HG03520 (cell line): Measurements from ENCODE around the gene EFCAB6.

Experiments
- ATAC-seq: cut with Tn5 transposase; IDR thresholded peaks from one replicate; pipeline ENCODE4 v1.9.1; 2021; ENCODE audit warnings: mild to moderate bottlenecking, moderate library complexity; ENCODE audit not compliant: unreplicated experiment

EFCAB6 gene

DNA sequence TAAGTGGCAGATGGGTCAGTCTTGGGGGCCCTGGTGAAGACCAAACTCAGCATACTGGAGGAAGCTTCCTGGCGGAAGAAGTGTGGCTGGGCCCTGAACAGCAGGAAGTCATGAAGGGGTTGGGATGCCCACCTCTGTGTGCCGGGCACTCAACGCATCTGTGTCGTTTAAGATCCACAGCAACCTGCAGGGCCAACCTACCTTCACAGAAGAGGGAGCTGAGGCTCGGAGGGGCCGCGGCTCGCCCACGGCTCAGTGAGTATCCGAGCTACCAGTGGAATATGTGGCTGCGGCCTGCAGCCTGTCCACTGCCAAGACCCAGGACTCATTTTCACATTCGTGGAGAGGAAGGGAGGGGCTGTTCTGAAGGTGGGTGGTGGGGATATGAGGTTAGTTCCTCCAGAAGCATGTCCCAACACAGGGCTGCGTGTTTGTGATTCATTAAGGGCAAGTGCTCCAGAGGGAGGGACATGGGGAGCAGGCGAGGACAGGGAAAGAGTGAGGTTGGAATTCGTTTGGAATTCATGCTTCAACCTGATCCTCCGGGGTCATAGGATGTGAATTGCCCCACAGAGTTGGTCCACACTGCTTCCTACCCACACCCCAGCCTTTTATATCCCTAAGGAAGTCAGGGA is 300.7 kb downstream of the EFCAB6 start:
- no peak for ATAC-seq

- no peak for ATAC-seq
Observed at GRCh38 chr22:43510281-43511070, 301.6 kb downstream of the EFCAB6 start.

- ATAC-seq: no peak
Observed at GRCh38 chr22:43509337-43509736, 302.8 kb downstream of the EFCAB6 start.

- no peak for ATAC-seq
Observed at GRCh38 chr22:43508489-43508888, 303.6 kb downstream of the EFCAB6 start.

DNA sequence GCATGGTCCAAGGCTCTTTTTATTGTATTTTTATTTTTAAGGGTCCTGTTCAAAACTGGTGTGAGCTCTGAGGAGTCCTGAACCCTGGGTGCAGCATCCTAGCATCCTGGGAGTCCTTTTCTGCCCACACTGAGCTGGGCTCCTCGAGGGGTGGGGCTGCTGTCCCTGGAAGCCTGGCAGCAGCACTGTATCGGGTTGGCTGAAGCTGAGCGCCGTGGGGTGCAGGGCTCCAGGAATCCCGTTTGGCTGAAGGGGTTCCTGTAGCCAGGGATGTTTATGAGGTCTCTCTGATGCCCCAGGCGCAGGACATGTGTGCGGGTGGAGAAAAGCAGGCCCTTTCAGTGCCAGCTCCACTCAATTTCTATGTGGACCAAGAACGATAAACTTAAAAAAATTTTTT is 304.9 kb downstream of the EFCAB6 start:
- no peak for ATAC-seq

DNA sequence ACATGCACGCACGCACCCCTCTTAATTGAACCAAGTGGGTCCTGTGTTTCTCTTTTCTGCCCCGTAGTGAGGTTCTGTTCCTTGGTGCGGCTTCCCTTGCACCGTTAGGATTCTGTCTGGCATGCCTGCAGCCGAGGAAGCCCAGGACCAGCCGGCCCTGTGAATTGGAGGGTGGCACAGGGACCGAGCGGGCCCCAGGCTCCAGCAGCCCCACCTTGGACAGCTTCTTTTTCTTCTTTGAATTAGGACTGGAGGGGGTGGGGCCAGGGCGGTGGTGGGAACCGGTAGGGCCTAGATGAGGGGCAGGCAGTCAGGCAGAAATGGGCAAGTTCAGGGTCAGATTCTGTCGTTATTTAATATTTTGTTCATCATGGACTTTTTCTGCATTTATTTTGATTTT is 305.6 kb downstream of the EFCAB6 start:
- ATAC-seq: no peak

- ATAC-seq: no peak
Observed at GRCh38 chr22:43505896-43506295, 306.2 kb downstream of the EFCAB6 start.

DNA sequence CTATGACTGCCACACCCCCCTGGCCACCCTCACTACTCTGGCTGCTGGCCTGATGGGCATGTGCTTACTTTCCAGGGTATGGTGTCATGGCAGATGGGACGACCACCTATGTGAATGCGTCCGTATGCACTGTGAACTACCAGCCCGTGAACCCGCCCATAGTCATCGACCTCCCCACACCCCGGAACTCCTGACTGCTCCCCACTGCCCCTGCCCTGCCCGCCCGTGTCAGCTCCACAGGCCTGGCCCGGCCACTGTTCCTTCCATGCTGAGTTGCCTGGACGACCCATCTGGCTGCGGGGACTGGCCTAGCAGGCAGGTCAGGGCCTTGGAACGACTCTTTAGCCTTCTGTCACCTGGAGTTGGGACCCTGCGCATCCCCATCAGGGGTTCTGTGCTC is 306.7 kb downstream of the EFCAB6 start:
- no peak for ATAC-seq

- no peak for ATAC-seq
Observed at GRCh38 chr22:43504666-43505261, 307.3 kb downstream of the EFCAB6 start.

DNA sequence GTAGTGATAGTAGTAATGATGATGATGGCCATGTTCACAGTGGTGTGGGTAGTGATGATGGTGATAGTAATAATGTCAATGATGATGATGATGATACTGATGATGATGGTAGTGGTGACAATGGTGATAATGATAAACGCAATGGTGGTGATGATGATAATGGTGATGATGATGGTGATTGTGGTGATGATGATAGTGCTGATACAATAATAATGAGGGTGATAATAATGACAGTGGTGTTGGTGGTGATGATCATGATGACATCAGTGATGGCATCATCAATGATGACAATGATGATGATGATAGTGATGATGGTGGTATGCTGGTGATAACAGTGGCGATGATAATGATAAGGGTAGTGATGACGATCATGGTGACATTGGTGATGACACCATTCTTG is 308.0 kb downstream of the EFCAB6 start:
- no peak for ATAC-seq

DNA sequence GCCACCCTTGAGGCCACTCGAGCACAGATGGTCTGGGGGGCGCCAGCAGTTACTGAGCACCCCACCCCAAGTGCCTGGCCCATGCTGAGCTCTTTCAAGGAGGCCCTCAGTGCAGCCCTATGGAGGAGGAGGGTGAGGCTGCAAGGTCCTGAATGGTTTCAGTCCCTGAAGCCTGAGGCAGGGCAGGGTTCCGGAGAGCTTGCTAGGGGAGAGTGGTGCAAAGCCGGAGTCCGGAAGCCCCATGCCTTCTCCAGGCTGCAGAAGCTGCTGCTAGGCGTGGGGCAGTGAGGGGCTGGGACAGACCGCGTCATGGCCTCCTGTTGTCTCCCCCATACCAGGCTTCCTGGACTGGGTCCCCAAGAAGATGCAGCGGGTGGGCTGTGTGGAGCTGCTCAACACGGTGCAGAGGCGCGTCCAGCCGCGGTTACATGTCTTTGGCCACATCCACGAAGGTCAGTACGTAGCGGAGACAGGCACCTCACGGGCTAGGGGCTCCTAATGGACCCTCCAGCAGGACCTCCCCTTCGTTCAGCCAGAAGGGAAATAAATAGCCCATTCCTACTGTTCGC is 309.7 kb downstream of the EFCAB6 start:
- no peak for ATAC-seq

GRCh38 chr22:43501878-43502277 is 310.2 kb downstream of the EFCAB6 start:
- no peak for ATAC-seq

DNA sequence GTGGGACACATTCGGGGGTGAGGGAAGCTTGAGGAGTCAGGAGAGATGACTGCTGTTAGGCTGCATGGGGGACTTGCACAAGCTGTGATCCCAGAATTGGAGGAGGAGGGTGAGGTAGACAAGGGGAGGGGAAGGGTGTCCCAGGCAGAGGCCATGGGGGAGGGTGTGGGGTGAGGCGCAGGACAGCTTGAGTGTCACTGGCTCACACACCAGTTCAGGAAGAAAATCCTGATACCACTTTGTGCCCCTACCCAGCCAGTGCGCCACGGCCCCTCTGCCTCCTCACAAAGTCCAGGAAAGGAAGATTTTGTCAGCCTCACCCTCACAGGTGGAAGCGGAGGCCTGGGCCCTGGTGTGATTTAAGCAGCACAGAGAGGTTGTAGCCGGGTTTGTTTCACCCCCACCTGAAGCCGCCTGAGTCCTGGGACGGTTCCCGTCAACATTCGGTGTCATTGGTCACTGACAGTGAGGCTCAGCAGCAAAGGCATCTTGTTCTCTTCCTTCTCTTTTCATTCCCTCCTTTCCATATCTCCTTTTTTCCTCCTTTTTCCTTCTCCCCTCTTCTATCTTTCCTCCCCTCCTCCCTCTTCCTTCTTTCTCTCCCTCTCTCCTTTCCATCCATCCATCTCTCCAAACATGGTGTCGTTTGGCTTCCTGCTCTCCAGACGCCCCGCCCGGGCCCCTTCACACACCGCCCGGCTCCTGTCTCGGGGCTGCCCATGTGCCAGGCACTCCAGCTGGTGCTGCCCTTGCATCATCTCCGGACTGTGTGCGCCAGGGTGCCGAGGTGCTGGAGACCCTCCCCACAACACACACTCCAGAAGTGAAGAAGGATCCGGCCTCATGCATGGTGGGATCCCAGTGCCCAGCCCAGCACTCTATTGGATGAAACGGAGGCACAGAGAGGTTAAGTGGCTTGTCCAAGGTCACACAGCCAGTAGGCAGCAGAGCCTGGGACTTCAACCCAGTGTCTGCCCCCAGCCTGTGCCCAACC is 311.0 kb downstream of the EFCAB6 start:
- ATAC-seq: no peak

- no peak for ATAC-seq
Observed at GRCh38 chr22:43498856-43499253, 313.2 kb downstream of the EFCAB6 start.

- ATAC-seq: no peak
Observed at GRCh38 chr22:43497956-43498855, 313.9 kb downstream of the EFCAB6 start.

DNA sequence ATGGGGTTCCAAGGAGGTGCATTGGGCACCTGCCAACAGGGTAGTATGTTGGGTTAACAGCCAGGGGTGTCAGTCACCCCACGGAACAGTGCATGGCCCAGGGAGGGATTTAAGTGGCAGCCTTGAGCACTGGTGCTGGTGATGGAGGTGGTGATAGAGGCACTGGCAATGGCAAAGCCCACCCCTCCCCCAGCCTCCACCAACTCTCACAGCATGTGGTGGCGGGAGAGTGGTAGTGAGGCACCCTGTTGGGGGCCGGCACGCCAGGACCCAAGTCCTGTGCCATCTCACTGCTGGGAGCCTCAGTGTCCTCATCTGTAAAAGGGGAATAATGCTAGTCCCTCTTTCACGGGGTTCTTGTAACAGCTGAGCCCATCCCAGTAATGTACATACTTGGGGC is 318.8 kb downstream of the EFCAB6 start:
- no peak for ATAC-seq

DNA sequence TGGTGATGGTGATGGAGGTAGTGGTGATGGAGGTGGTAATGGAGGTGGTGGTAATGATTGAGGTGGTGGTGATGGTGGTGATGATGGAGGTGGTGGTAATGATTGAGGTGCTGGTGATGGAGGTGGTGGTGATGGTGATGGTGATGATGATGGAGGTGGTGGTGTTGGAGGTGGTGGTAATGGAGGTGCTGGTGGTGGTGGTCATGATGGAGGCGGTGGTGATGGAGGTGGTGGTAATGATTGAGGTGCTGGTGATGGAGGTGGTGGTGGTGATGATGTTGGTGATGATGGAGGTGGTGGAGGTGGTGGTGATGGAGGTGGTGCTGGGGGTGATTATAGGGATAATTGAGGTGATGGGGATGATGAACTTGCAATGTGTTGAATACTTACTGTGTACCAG is 320.4 kb downstream of the EFCAB6 start:
- no peak for ATAC-seq

GRCh38 chr22:43491177-43491576 is 320.9 kb downstream of the EFCAB6 start:
- no peak for ATAC-seq

- no peak for ATAC-seq
Observed at GRCh38 chr22:43490311-43490710, 321.8 kb downstream of the EFCAB6 start.

DNA sequence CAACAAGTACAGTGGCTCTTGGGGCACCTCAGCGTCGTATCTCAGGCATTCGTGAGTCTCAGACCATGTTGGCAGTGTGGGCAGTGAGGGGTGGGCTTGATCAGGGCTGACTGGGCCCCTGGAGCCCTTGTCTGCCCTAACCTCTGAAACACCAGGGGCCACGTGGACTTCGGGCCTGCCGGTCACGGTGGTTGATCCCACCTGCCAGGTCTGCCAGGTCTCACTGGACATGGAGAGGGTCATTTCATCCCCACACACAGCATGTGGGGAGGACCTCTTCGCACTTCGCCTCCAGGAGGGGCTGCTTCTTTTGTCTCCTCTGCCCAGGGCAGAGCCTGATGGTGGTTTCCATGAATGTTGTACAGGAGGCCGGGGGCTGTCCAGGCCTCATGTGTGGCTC is 323.2 kb downstream of the EFCAB6 start:
- ATAC-seq: no peak
